Uterus (tissue), 2 donors: ENCODE measurements around the gene MPPED1.

ENCODE experiments used
- POLR2A ChIP-seq, 2 donors: fragments of 450-650 bp; IDR thresholded peaks; one replicate each; pipeline ENCODE4 v1.6.1; 2016; ENCODE audit warnings: antibody characterized with exemption in 2 of 2, mild to moderate bottlenecking in 1 of 2, moderate library complexity in 1 of 2
- TF ChIP-seq, protein P1 (sequence below), 4 experiments: fragments of 200-600 bp in 2 of 4; fragments of 450-650 bp in 2 of 4; sonication (generic) in 2 of 4; IDR thresholded peaks; one replicate each; pipeline ENCODE4 v1.5.1; 2016 to 2019; ENCODE audit warnings: antibody characterized with exemption in 4 of 4, mild to moderate bottlenecking in 2 of 4, moderate library complexity in 1 of 4

DNA sequence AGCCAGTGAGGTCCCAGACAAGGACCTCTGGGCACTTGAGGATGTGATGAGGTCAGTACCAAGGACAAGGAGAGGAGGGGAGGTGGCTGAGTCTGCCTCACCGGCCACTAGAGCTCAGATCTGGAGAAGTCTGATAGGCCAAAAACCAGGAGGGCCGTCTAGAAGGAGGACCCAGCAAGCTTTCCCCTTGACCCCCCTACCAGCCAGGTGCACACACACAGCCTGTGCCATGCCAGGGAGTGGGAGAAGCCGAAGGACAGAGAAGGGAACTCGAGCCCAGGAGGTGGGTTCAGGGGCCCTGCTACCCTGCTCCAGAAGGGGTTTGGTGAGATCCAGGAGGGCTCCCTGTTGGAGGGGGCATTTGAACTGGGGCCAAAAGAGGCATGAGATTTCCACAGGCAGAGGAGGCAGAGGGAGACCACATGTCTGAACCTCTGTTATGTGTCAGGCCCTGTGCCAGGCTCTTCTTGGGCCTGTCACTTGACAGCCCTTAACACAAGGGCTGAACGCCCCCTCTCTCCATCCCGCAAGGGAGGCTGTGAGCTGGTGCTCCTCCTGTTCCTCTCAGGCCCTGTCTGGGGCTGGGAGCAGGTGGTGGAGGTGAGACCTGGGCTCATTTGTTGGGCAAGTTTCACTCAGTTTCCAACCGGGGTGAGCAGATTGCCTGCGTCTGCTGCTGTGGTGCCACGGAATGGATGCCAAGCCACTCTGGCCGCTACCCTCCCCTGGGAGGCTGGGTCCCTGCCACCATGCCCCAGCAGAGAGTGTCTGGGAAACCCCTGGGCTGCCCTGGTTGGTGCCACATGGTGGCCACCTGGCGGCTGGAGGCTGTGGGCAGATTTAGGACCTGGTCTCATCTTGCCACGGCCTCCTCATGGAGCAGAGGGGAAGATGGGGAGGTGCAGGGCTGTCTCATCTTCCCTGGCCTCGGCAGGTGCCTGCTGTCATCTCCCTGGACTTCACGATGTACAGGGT, 65.2 kb downstream of the MPPED1 start:
- TF ChIP-seq, protein P1, sequence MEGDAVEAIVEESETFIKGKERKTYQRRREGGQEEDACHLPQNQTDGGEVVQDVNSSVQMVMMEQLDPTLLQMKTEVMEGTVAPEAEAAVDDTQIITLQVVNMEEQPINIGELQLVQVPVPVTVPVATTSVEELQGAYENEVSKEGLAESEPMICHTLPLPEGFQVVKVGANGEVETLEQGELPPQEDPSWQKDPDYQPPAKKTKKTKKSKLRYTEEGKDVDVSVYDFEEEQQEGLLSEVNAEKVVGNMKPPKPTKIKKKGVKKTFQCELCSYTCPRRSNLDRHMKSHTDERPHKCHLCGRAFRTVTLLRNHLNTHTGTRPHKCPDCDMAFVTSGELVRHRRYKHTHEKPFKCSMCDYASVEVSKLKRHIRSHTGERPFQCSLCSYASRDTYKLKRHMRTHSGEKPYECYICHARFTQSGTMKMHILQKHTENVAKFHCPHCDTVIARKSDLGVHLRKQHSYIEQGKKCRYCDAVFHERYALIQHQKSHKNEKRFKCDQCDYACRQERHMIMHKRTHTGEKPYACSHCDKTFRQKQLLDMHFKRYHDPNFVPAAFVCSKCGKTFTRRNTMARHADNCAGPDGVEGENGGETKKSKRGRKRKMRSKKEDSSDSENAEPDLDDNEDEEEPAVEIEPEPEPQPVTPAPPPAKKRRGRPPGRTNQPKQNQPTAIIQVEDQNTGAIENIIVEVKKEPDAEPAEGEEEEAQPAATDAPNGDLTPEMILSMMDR (IDR thresholded peaks at IDR 0.05) = no peak
- TF ChIP-seq POLR2A (IDR thresholded peaks at IDR 0.05) = no peak
